Effector memory CD4-positive, alpha-beta T cell (primary cell): Measurements from ENCODE around the gene SOCS6.
"Not testable (repeated sequence)": the region's sequence is repeated elsewhere in the genome, so short reads cannot be mapped to it uniquely, and the experiment has no call there.

Experiments used
- DNase-seq, 3 donors: peaks; one replicate each; pipeline ENCODE4 v3.0.0-alpha.2; 2020
- H3K27ac ChIP-seq: 2 replicates; pipeline ENCODE4 v1.7.0; 2013; ENCODE audit warnings: mild to moderate bottlenecking, low read length, moderate library complexity; ENCODE audit not compliant: insufficient read depth, poor library complexity, severe bottlenecking
- H3K27me3 ChIP-seq: replicated peaks from 2 replicates; pipeline ENCODE4 v1.7.0; 2013; ENCODE audit warnings: mild to moderate bottlenecking, low read length; ENCODE audit not compliant: insufficient read depth, control insufficient read depth, poor library complexity, severe bottlenecking
- H3K36me3 ChIP-seq: 2 replicates; pipeline ENCODE4 v1.7.0; 2013; ENCODE audit warnings: mild to moderate bottlenecking, low read length, moderate library complexity; ENCODE audit not compliant: control insufficient read depth, insufficient read depth
- H3K4me1 ChIP-seq: 2 replicates; pipeline ENCODE4 v1.7.0; 2013; ENCODE audit warnings: low read length, mild to moderate bottlenecking; ENCODE audit not compliant: control insufficient read depth, insufficient read depth, poor library complexity, severe bottlenecking
- H3K4me3 ChIP-seq: 2 replicates; pipeline ENCODE4 v1.7.0; 2013; ENCODE audit warnings: low read length, low read depth, mild to moderate bottlenecking; ENCODE audit not compliant: insufficient read depth, poor library complexity, severe bottlenecking
- H3K9me3 ChIP-seq: 2 replicates; pipeline ENCODE4 v1.7.0; 2013; ENCODE audit warnings: mild to moderate bottlenecking, low read length, moderate library complexity; ENCODE audit not compliant: control insufficient read depth

SOCS6 gene

GRCh38 chr18:70354080-70354479, 65.2 kb downstream of the SOCS6 start:
- no peaks in the 10 kb centered on the region for H3K36me3 ChIP-seq
- no peak overlapping the region for H3K27ac ChIP-seq
- no peak overlapping the region for H3K4me3 ChIP-seq
- H3K4me1 ChIP-seq: no peaks in the 10 kb centered on the region
- H3K9me3 ChIP-seq: no peaks in the 10 kb centered on the region
- no peaks in the 10 kb centered on the region for H3K27me3 ChIP-seq
- no peak for DNase-seq

- DNase-seq: no peak
- no peaks in the 10 kb centered on the region for H3K27me3 ChIP-seq
- H3K4me1 ChIP-seq: no peaks in the 10 kb centered on the region
- H3K36me3 ChIP-seq: no peaks in the 10 kb centered on the region
- no peak overlapping the region for H3K4me3 ChIP-seq
- H3K27ac ChIP-seq: no peak overlapping the region
- no peaks in the 10 kb centered on the region for H3K9me3 ChIP-seq
Measured at GRCh38 chr18:70354771-70355170, 65.9 kb downstream of the SOCS6 start.

GRCh38 chr18:70355620-70356385, 67.0 kb downstream of the SOCS6 start:
- H3K27me3 ChIP-seq: no peaks in the 10 kb centered on the region
- DNase-seq: no peak
- H3K4me1 ChIP-seq: no peaks in the 10 kb centered on the region
- no peaks in the 10 kb centered on the region for H3K9me3 ChIP-seq
- no peak overlapping the region for H3K27ac ChIP-seq
- no peaks in the 10 kb centered on the region for H3K36me3 ChIP-seq
- no peak overlapping the region for H3K4me3 ChIP-seq

GRCh38 chr18:70358105-70358406, 69.2 kb downstream of the SOCS6 start:
- H3K36me3 ChIP-seq, H3K4me1 ChIP-seq, H3K27ac ChIP-seq, H3K9me3 ChIP-seq, H3K4me3 ChIP-seq, DNase-seq, H3K27me3 ChIP-seq: not testable (repeated sequence)

- H3K9me3 ChIP-seq: no peaks in the 10 kb centered on the region
- no peak overlapping the region for H3K27ac ChIP-seq
- no peaks in the 10 kb centered on the region for H3K4me1 ChIP-seq
- H3K36me3 ChIP-seq: no peaks in the 10 kb centered on the region
- H3K4me3 ChIP-seq: no peak overlapping the region
- DNase-seq: no peak
- H3K27me3 ChIP-seq: no peaks in the 10 kb centered on the region
Measured at GRCh38 chr18:70359071-70359470, 70.2 kb downstream of the SOCS6 start.

- Histone ChIP-seq H3K4me1 (no peaks in the 10 kb centered on the region), H3K4me3 (no peak overlapping the region), H3K9me3 (no peaks in the 10 kb centered on the region), H3K36me3 (no peaks in the 10 kb centered on the region), H3K27ac (no peak overlapping the region), H3K27me3 (no peaks in the 10 kb centered on the region)
- no peak for DNase-seq
Measured at GRCh38 chr18:70362258-70362657, 73.4 kb downstream of the SOCS6 start.

GRCh38 chr18:70363861-70364260, 75.0 kb downstream of the SOCS6 start:
- H3K4me3 ChIP-seq: no peak overlapping the region
- no peaks in the 10 kb centered on the region for H3K4me1 ChIP-seq
- H3K27ac ChIP-seq: no peak overlapping the region
- H3K27me3 ChIP-seq: no peaks in the 10 kb centered on the region
- H3K9me3 ChIP-seq: no peaks in the 10 kb centered on the region
- no peak for DNase-seq
- no peaks in the 10 kb centered on the region for H3K36me3 ChIP-seq

- H3K9me3 ChIP-seq: no peaks in the 10 kb centered on the region
- DNase-seq: no peak
- no peak overlapping the region for H3K4me3 ChIP-seq
- H3K27me3 ChIP-seq: no peaks in the 10 kb centered on the region
- H3K27ac ChIP-seq: no peak overlapping the region
- H3K4me1 ChIP-seq: no peaks in the 10 kb centered on the region
- H3K36me3 ChIP-seq: no peaks in the 10 kb centered on the region
Measured at GRCh38 chr18:70365361-70365760, 76.5 kb downstream of the SOCS6 start.

GRCh38 chr18:70366174-70366573, 77.3 kb downstream of the SOCS6 start:
- Histone ChIP-seq H3K4me3 (no peak overlapping the region), H3K4me1 (no peaks in the 10 kb centered on the region), H3K27me3 (no peaks in the 10 kb centered on the region), H3K9me3 (no peaks in the 10 kb centered on the region), H3K27ac (no peak overlapping the region), H3K36me3 (no peaks in the 10 kb centered on the region)
- no peak for DNase-seq

GRCh38 chr18:70366670-70367069, 77.8 kb downstream of the SOCS6 start:
- Histone ChIP-seq H3K9me3 (no peaks in the 10 kb centered on the region), H3K4me3 (no peak overlapping the region), H3K27me3 (no peaks in the 10 kb centered on the region), H3K36me3 (no peaks in the 10 kb centered on the region), H3K27ac (no peak overlapping the region), H3K4me1 (no peaks in the 10 kb centered on the region)
- no peak for DNase-seq
